H1 (cell line): ENCODE measurements around the gene MTM1. TPM values are rescaled to one million over a fixed set of nuclear protein-coding genes. Genes with fewer than 3 reads are reported as not detected.

ENCODE experiments used
- BRCA1 ChIP-seq: IDR thresholded peaks from 2 replicates; pipeline ENCODE4 v1.6.1; 2012; ENCODE audit warnings: low read depth, low read length, improper control_type of control experiment
- RAD21 ChIP-seq, 2 experiments: IDR thresholded peaks in 1 of 2; conservative IDR thresholded peaks in 1 of 2; 2 replicates each; pipeline ENCODE4 v1.6.1; 2011; ENCODE audit warnings: low read depth in 2 of 2, low read length in 2 of 2, improper control_type of control experiment in 1 of 2, inconsistent platforms in 1 of 2, mild to moderate bottlenecking in 1 of 2, moderate library complexity in 1 of 2
- SUZ12 ChIP-seq: fragments of 200-600 bp; sonication (generic); IDR thresholded peaks from 2 replicates; pipeline ENCODE4 v1.6.1; 2012; ENCODE audit warnings: mild to moderate bottlenecking, inconsistent platforms, low read length, moderate library complexity, mixed read lengths
- TAF1 ChIP-seq: IDR thresholded peaks from 2 replicates; pipeline ENCODE4 v1.6.1; 2011; ENCODE audit warnings: mild to moderate bottlenecking, low read depth, low read length
- polyA plus RNA-seq, 7 experiments: library from polyadenylated mRNA; depleted of rRNA in 3 of 7; stranded (reverse) in 5 of 7; unstranded in 2 of 7; fragments of >200 nt in 5 of 7; fragments of 200-250 nt in 2 of 7; gene quantifications; 1 replicate in 5 of 7; 2 replicates in 1 of 7; 4 replicates in 1 of 7; pipeline versions ENCODE4 v1.2.1 to v1.2.3, GENCODE V29; 2011 to 2013; ENCODE audit warnings: missing spikeins in 2 of 7, mixed read lengths in 2 of 7
- total RNA-seq: library from RNA; stranded (reverse); fragmentation: NEBNext Ultra II Directional; extraction: Animal tissue kit (Norgen Biotek cat#: 25700); gene quantifications from 2 replicates; pipeline ENCODE4 v1.2.1, GENCODE V29; 2021

MTM1 gene
- total and polyA plus RNA-seq, 2 of the 8 experiments (the other 6 are each of a cell fraction or from before 2014, with no cell fraction given) = 2.3 to 8.4 TPM

GRCh38 chrX:150527108-150527507 is 41.3 kb upstream of the MTM1 start (continued):
- no peak for TF ChIP-seq RAD21 (IDR thresholded peaks at IDR 0.05 in 1 of 2, conservative IDR thresholded peaks at IDR 0.05 in 1 of 2; ENCODE audit: low read depth in 2 of 2, low read length in 2 of 2)
- TF ChIP-seq SUZ12 = no peak
- TF ChIP-seq BRCA1 = no peak
- TF ChIP-seq TAF1 = no peak
